Measurements from ENCODE around the gene CDH16. TPM values are rescaled to one million over a fixed set of nuclear protein-coding genes. Genes with fewer than 3 reads are reported as not detected.

The CDH16 gene
- total and polyA plus RNA-seq, 2 of the 13 experiments (the other 11 are each of a cell fraction or from before 2014, with no cell fraction given): 2.7 to 3.9 TPM

- no peak for TF ChIP-seq FUBP1 (CRISPR knock-in tag; IDR thresholded peaks at IDR 0.05; ENCODE audit: borderline replicate concordance)
- peak; percentile 63; the same call in 1 of the 2 replicates for TF ChIP-seq TSC22D2 (CRISPR knock-in tag; IDR thresholded peaks at IDR 0.05; ENCODE audit: borderline replicate concordance)
- no peak for TF ChIP-seq IRF1 (CRISPR knock-in tag; IDR thresholded peaks at IDR 0.05; ENCODE audit: low read depth)
- peak; percentile 64 for TF ChIP-seq KMT2B (CRISPR knock-in tag; IDR thresholded peaks at IDR 0.05)
- no peak for TF ChIP-seq ZNF737 (CRISPR knock-in tag; IDR thresholded peaks at IDR 0.05; ENCODE audit: borderline replicate concordance)
- TF ChIP-seq XRCC5 (optimal IDR thresholded peaks at IDR 0.05; ENCODE audit: low read length): peak; percentile 28
- TF ChIP-seq GPBP1L1 (CRISPR knock-in tag; IDR thresholded peaks at IDR 0.05): no peak
- no peak for TF ChIP-seq HOXA5 (CRISPR knock-in tag; IDR thresholded peaks at IDR 0.05)
- TF ChIP-seq ZNF547 (CRISPR knock-in tag; IDR thresholded peaks at IDR 0.05): no peak
- no peak for TF ChIP-seq ZNF468 (CRISPR knock-in tag; IDR thresholded peaks at IDR 0.05)
- TF ChIP-seq IRX3 (CRISPR knock-in tag; IDR thresholded peaks at IDR 0.05; ENCODE audit: borderline replicate concordance, low read depth): no peak
- TF ChIP-seq ZSCAN25 (CRISPR knock-in tag; IDR thresholded peaks at IDR 0.05): no peak
- peak; percentile 52; the same call in 1 of the 2 replicates for TF ChIP-seq ZNF639 (CRISPR knock-in tag; conservative IDR thresholded peaks at IDR 0.05)
- TF ChIP-seq ERF (CRISPR knock-in tag; IDR thresholded peaks at IDR 0.05): peak; percentile 89
- peak; percentile 60; the same call in 1 of the 2 replicates for TF ChIP-seq MIXL1 (CRISPR knock-in tag; IDR thresholded peaks at IDR 0.05)
- no peak for TF ChIP-seq ZNF564 (CRISPR knock-in tag; IDR thresholded peaks at IDR 0.05)
- no peak for TF ChIP-seq RNF219 (CRISPR knock-in tag; IDR thresholded peaks at IDR 0.05)
- no peak for TF ChIP-seq MED8 (CRISPR knock-in tag; IDR thresholded peaks at IDR 0.05; ENCODE audit: insufficient replicate concordance)
- TF ChIP-seq ZNF879 (CRISPR knock-in tag; IDR thresholded peaks at IDR 0.05): no peak
- TF ChIP-seq ISX (CRISPR knock-in tag; conservative IDR thresholded peaks at IDR 0.05): no peak
- no peak; the same call in 1 of the 2 replicates for TF ChIP-seq SP4 (CRISPR knock-in tag; IDR thresholded peaks at IDR 0.05)
- no peak for TF ChIP-seq AGO1 (IDR thresholded peaks at IDR 0.05; ENCODE audit: low read depth, low read length, poor library complexity, severe bottlenecking)
- no peak for TF ChIP-seq ZNF557 (CRISPR knock-in tag; IDR thresholded peaks at IDR 0.05)
These were observed 23.6 kb downstream of the CDH16 start (continued) for GRCh38 chr16:66894948-66895688.

Data from HepG2 (cell line).